Keratinocyte (primary cell): ENCODE measurements around the gene RNF34.

ENCODE experiments used
- EZH2 ChIP-seq: IDR thresholded peaks from one replicate; pipeline ENCODE4 v1.6.1; 2012; ENCODE audit warnings: inconsistent platforms, mild to moderate bottlenecking, low read length, moderate library complexity
- TF ChIP-seq, protein P1 (sequence below), 3 experiments: IDR thresholded peaks in 1 of 3; conservative IDR thresholded peaks in 1 of 3; optimal IDR thresholded peaks in 1 of 3; 2 replicates in 2 of 3; 3 replicates in 1 of 3; pipeline versions ENCODE3 to v1.5.1; 2011; ENCODE audit warnings: low read length in 3 of 3, mild to moderate bottlenecking in 3 of 3, moderate library complexity in 2 of 3, control low read depth in 1 of 3, inconsistent platforms in 1 of 3; ENCODE audit not compliant: insufficient read depth in 2 of 3; ENCODE audit errors: extremely low read depth in 1 of 3

DNA sequence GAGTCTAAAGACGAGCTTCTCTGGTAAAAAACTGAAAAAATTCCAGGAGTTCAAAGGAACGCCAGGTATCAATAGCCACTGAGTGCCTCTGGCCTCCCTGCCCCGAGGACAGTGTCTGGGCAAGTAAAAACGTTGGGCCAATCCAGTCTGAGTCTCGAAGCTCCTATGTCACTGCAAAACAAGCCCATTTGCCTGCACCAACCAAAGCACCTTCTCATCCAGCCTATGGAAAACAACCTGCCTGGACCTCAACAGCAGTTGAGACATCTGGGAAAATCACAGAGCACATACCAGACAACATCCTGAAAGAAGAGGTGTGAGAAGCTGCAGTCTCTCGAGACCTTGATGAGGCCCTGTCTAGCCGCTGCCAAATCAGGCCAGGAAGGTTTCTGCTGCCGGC is 56.6 kb downstream of the RNF34 start:
- TF ChIP-seq, protein P1, sequence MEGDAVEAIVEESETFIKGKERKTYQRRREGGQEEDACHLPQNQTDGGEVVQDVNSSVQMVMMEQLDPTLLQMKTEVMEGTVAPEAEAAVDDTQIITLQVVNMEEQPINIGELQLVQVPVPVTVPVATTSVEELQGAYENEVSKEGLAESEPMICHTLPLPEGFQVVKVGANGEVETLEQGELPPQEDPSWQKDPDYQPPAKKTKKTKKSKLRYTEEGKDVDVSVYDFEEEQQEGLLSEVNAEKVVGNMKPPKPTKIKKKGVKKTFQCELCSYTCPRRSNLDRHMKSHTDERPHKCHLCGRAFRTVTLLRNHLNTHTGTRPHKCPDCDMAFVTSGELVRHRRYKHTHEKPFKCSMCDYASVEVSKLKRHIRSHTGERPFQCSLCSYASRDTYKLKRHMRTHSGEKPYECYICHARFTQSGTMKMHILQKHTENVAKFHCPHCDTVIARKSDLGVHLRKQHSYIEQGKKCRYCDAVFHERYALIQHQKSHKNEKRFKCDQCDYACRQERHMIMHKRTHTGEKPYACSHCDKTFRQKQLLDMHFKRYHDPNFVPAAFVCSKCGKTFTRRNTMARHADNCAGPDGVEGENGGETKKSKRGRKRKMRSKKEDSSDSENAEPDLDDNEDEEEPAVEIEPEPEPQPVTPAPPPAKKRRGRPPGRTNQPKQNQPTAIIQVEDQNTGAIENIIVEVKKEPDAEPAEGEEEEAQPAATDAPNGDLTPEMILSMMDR (optimal IDR thresholded peaks at IDR 0.05 in 1 of 3, IDR thresholded peaks at IDR 0.05 in 1 of 3, conservative IDR thresholded peaks at IDR 0.05 in 1 of 3; ENCODE audit: extremely low read depth in 1 of 3, insufficient read depth in 2 of 3, low read length in 3 of 3) = no peak
- no peak for TF ChIP-seq EZH2
